Stimulated activated CD8-positive, alpha-beta memory T cell treated with anti-CD3 and anti-CD28 coated beads, Interleukin-15, amount 100 ng/mL, for 1 hour (primary cell): ENCODE measurements around the gene TCN2.
"Not testable (repeated sequence)": the region's sequence is repeated elsewhere in the genome, so short reads cannot be mapped to it uniquely, and the experiment has no call there.

Source experiments
- DNase-seq: peaks from one replicate; pipeline ENCODE4 v3.0.0-alpha.2; 2020; ENCODE audit warnings: low read depth

Gene TCN2

GRCh38 chr22:30647536-30647935 lies 40.6 kb downstream of the TCN2 start:
- no peak for DNase-seq

GRCh38 chr22:30648825-30649224 lies 41.9 kb downstream of the TCN2 start:
- no peak for DNase-seq

GRCh38 chr22:30649430-30650007 lies 42.5 kb downstream of the TCN2 start:
- peak; percentile 54 for DNase-seq

GRCh38 chr22:30650508-30651116 lies 43.6 kb downstream of the TCN2 start:
- DNase-seq = no peak

- no peak for DNase-seq
Observed at GRCh38 chr22:30652852-30653251, 45.9 kb downstream of the TCN2 start.

- no peak for DNase-seq
Observed at GRCh38 chr22:30654361-30654760, 47.4 kb downstream of the TCN2 start.

GRCh38 chr22:30655532-30655931 lies 48.6 kb downstream of the TCN2 start:
- DNase-seq = no peak

- DNase-seq = no peak
Observed at GRCh38 chr22:30662040-30662439, 55.1 kb downstream of the TCN2 start.

- DNase-seq = no peak
Observed at GRCh38 chr22:30664798-30665197, 57.8 kb downstream of the TCN2 start.

- no peak for DNase-seq
Observed at GRCh38 chr22:30665266-30665665, 58.3 kb downstream of the TCN2 start.

GRCh38 chr22:30665786-30666185 lies 58.8 kb downstream of the TCN2 start:
- no peak for DNase-seq

GRCh38 chr22:30667107-30667493 lies 60.1 kb downstream of the TCN2 start:
- DNase-seq = no peak

GRCh38 chr22:30667494-30668385 lies 60.8 kb downstream of the TCN2 start, which contains the start of gene DUSP18:
TSS of gene DUSP18 (minus strand) at chr22:30667875. CDS start at chr22:30664003, 3,872 bp downstream.
- DNase-seq = peak; percentile 93

- DNase-seq = no peak
Observed at GRCh38 chr22:30668386-30668710, 61.4 kb downstream of the TCN2 start.

GRCh38 chr22:30671071-30671470 lies 64.1 kb downstream of the TCN2 start:
- DNase-seq = no peak

- no peak for DNase-seq
Observed at GRCh38 chr22:30673136-30673535, 66.2 kb downstream of the TCN2 start.

GRCh38 chr22:30674482-30674881 lies 67.5 kb downstream of the TCN2 start:
- DNase-seq = no peak

GRCh38 chr22:30675436-30675835 lies 68.5 kb downstream of the TCN2 start:
- no peak for DNase-seq

- not testable (repeated sequence) for DNase-seq
Observed at GRCh38 chr22:30676565-30676964, 69.6 kb downstream of the TCN2 start.
